Fibroblast of skin of scalp (primary cell): ENCODE measurements around the gene SLC38A5. TPM values are rescaled to one million over a fixed set of nuclear protein-coding genes. Genes with fewer than 3 reads are reported as not detected.
"Not testable (repeated sequence)": the region's sequence is repeated elsewhere in the genome, so short reads cannot be mapped to it uniquely, and the experiment has no call there.

Experiments used
- DNase-seq: peaks from one replicate; pipeline ENCODE4 v3.0.0-alpha.2; 2013
- polyA plus RNA-seq, 2 experiments: library from polyadenylated mRNA; unstranded; fragments of 120-200 nt; gene quantifications; one replicate each; pipeline ENCODE4 v1.2.1, GENCODE V29; 2013; ENCODE audit not compliant: insufficient read length in 2 of 2

Gene SLC38A5
- 29.5 TPM for polyA plus RNA-seq (2013, experiment 1 of 2; ENCODE audit: insufficient read length)
- 28.9 TPM for polyA plus RNA-seq (2013, experiment 2 of 2; ENCODE audit: insufficient read length)

DNA sequence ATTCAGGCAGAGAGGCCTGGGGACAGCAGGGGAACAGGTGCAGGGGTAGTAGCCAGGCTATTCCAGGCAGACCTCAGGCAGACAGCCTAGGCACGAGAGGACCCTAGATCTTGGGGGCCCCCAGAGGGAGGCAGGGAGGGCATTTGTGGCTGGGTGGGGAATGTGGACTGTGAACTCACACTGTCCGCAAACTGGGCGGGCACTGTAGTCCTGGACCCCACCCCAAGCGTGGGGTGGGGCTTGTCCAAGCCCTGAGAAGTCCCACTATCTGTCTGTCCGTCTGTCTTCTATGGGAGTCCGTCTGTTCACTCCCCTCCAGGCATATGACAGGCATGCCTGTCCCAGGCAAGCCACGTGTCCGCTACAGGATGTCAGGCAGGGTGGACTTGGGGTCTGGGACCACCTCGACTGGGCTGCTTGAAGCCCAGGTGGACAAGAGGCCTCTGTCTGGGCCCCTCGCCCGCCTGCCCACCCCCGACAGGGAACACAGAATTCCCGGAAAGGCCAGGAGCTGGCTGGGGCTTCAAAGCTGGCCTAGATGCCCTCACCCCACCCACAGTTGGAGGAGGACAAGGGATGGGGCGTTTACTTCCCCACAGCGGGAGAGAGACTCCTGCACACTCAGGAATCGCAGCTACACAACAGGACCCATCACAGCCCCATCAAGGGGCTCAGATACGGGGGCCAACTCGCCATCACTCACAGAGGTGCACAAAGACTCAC, at the start of gene SLC38A5:
TSS of gene SLC38A5 (minus strand) at position 151 of the 723 bp plus-strand sequence. CDS start 2,336 bp downstream, outside the sequence.
- no peak for DNase-seq

- not testable (repeated sequence) for DNase-seq
These were observed 49.4 kb upstream of the SLC38A5 start for GRCh38 chrX:48519481-48519880.

DNA sequence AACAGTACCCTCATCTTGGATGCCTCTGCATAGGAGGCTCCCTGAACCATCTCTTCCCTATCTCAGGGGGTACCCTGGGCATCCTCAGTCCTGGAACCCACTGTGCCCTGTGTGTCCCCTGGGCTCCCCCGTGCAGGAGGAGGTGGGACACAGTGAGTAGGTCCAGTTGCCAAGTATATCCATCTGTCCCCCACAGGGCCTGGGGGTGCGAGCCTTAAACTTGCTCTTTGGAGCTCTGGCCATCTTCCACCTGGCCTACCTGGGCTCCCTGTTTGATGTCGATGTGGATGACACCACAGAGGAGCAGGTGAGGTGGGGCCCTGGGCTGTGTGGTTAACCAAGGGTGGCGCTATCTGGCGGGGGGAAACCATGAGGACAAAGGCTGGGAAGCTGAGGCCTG, 46.9 kb upstream of the SLC38A5 start:
- DNase-seq = no peak

DNA sequence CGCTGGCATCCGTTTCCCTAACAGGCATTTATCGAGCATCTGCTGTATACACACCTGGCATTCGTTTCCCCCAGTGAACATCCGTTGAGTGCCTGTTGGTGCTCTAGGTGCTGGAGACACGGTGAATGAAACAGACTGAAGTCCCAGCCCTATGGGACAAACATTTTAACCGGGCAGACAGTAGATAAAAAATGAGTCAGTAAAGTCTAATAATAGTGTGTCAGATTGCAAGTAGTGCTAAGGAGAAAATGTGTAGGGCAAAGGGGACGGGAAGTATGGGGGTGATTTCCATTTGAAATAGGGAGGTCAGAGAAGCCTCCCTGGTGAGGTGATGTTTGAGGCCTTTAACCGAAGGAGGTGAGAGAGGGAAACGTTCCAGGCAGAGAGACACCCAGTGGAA, 46.2 kb upstream of the SLC38A5 start:
- no peak for DNase-seq

DNA sequence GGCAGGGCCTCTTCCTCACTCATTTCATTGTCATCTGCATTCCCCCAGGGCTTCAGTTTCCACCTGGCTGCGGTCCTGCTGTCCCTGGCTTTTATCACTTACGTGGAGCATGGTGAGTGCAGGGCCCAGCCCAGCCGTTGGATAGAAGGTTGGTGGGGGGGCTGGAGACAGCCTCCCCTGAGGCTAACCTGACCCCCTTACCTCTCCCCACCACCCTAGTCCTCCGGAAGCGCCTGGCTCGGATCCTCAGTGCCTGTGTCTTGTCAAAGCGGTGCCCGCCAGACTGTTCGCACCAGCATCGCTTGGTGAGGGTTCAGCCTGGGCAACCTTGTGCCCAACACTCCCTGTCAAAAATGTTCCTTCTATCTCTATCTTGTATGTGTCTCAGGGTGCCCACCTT, 45.8 kb upstream of the SLC38A5 start:
- DNase-seq = no peak

DNA sequence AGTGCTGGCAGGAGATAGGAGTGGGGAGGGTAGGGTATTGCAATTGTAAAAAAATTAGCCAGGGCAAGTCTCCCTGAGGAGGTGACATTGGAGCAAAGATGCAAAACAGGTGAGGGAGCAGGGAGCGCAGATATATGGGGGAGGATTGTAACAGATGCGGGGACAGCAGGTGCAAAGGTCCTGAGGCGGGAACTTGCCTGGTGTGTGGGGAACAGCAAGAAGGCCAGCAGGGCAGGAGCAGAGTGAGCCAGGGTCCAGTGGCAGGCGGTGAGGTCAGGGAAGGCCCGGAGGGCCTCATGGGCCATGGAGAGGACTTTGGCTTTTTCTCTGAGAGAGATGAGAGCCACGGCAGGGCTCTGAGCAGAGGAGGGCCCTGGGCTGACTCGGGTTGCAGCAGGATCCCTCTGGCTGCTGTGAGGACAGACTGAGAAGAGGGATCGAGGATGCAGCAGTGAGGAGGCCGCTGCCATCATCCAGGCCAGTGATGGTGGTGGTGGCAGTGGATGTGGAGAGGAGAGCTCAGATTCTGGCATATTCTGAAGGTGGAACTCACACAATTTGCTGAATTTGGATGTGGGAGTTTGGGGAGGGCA, 44.9 kb upstream of the SLC38A5 start:
- DNase-seq = no peak

GRCh38 chrX:48514126-48514806, 44.2 kb upstream of the SLC38A5 start:
- no peak for DNase-seq

GRCh38 chrX:48513670-48514069, 43.6 kb upstream of the SLC38A5 start:
- DNase-seq = no peak

DNA sequence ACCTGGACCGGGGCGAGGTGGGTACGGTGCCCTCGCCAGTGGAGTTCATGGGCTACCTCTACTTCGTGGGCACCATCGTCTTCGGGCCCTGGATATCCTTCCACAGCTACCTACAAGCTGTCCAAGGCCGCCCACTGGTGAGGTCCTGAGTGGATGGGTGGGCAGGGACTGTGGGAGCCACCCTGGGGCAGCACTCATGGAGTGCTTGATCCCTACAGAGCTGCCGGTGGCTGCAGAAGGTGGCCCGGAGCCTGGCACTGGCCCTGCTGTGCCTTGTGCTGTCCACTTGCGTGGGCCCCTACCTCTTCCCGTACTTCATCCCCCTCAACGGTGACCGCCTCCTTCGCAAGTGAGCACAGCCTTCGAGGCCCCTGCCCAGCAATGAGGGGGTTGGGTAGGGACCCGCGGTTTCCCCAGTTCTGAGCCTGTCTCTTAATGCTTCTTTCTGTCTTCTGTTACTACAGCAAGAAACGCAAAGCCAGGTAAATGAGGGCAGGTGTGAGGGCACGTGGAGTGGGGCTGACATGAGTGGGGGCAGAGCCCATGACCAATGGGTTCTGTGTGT, 42.4 kb upstream of the SLC38A5 start:
- DNase-seq = no peak

DNA sequence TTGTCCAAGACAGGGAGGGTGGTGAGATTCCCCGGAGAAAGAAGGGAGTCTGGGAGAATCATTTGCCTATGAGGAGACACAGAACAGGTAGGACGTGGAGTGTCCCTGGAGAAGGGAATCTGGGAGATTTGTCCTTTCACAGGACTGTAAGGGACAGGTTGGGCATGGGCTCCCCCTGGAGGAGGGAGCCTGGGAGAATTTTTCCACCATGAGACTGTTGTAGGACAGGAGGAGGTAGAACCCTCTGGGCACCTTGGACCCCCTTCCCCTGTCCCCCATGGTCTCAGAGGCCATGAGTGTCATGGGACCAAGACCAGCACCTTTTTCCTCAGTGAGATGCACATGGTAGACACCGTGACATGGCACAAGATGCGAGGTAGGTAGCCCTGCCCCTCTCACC, 41.5 kb upstream of the SLC38A5 start:
- peak; percentile 23 for DNase-seq

DNA sequence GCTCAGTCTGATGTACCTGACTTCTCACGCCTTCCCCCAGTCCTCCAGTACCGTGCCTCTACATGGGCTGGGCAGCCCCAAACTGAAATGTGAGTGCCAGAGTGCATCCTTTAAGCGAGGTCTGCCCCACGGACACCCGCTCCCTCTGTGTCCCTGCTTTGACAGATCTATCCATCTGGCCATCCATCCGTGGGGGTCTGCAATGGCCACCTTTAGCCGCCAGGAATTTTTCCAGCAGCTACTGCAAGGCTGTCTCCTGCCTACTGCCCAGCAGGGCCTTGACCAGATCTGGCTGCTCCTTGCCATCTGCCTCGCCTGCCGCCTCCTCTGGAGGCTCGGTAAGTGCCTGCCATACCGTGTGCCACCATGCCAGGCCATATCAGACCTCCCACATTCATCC, 39.6 kb upstream of the SLC38A5 start:
- DNase-seq = no peak

GRCh38 chrX:48509245-48509590, 39.2 kb upstream of the SLC38A5 start:
- no peak for DNase-seq

GRCh38 chrX:48508400-48509244, 38.6 kb upstream of the SLC38A5 start, which contains the start of gene PORCN:
PORCN (plus strand) TSS chrX:48508992; CDS start chrX:48509821, 829 bp downstream.
- DNase-seq = peak; percentile 62

GRCh38 chrX:48507246-48507645, 37.2 kb upstream of the SLC38A5 start:
- DNase-seq = no peak

- DNase-seq = no peak
These were observed 35.4 kb upstream of the SLC38A5 start for GRCh38 chrX:48505481-48505880.

GRCh38 chrX:48504261-48504660, 34.2 kb upstream of the SLC38A5 start:
- no peak for DNase-seq

- peak; percentile 84 for DNase-seq
These were observed 28.3 kb upstream of the SLC38A5 start for GRCh38 chrX:48498374-48498809.

DNA sequence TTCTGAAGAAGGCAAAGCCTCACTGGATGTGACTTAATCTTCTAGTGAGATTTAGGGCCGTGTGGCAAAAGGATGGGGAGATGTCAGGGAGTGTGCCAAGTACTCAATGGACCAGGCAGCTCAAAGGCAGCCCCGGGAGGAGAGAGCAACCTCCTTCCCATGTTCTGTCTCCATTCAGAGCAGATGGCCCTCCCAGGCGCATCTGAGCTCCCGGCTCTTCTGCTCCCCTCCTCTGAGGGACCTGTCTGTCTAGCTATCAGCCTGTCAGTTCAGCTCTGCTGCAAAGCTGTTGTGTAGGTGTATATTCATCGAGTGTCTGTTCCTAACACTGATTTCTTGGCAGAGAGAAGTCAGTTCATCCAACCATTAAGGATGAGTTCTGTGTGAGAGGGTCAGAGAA, 27.8 kb upstream of the SLC38A5 start:
- DNase-seq = no peak

DNA sequence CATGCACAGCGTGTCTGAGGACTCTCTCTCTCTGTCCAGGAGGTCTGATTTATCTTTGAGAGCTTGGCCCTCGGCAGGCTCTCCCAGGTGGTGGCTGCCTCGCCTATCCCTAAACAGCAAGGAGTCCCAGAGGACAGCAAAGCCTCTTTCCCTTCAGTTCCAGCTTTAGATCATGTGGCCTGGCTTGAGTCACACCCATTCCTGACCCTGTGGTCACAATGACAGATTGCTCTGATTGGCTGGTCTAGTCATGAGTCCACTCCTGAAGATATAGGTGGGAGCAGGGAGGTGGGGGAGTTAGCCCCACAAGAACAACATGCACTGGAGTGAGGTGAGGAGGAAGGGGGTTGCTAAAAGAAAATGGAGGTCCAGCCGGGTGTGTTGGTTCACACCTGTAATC, 26.6 kb upstream of the SLC38A5 start:
- no peak for DNase-seq

DNA sequence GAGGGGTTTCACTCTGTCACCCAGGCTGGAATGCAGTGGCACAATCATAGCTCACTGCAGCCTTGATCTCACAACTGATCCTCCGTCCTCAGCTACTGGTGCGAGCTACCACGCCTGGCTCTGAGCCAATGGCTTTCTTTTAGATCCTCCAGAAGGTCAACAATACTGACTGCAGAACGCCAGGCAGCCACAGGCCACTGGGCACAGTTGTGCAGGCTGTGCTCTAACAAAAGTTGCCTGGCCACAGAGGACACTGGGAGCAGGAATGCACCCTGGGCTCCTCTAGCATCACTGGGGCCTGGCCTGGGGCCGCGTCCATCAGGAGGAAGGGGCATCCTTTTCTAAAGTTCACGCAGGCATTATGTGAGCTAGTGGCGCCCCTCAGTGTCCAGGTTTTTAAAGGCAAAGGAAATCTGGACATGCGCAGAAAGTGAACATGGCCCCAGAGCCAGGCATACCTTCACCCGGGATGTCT, 23.9 kb upstream of the SLC38A5 start:
- DNase-seq = peak; percentile 60

GRCh38 chrX:48492293-48492910, 22.3 kb upstream of the SLC38A5 start:
- peak; percentile 66 for DNase-seq

- no peak for DNase-seq
These were observed 21.7 kb upstream of the SLC38A5 start for GRCh38 chrX:48491809-48492208.
